ENCODE results near the gene FAM76A. TPM values are rescaled to one million over a fixed set of nuclear protein-coding genes. Genes with fewer than 3 reads are reported as not detected.
"Not testable (repeated sequence)": the region's sequence is repeated elsewhere in the genome, so short reads cannot be mapped to it uniquely, and the experiment has no call there.

The FAM76A gene
- total and polyA plus RNA-seq, 7 donors: 2.7 to 10.7 (median 7.6) TPM

GRCh38 chr1:27689423-27690173 lies 36.2 kb upstream of the FAM76A start:
- no peak overlapping the region for H3K4me3 ChIP-seq
- no peak for TF ChIP-seq CTCF (IDR thresholded peaks at IDR 0.05)
- no peaks in the 10 kb centered on the region for H3K27me3 ChIP-seq (ENCODE audit: insufficient read depth in 3 of 3, low read length in 2 of 3)
- H3K4me1 ChIP-seq: no peaks in the 10 kb centered on the region
- ATAC-seq: no peak
- WGBS, 3 donors: 35 to 49% (median 36%) methylated on average over 4 of the region's 4 CpGs
- DNase-seq: no peak
- H3K27ac ChIP-seq: no peak overlapping the region
- no peaks in the 10 kb centered on the region for H3K36me3 ChIP-seq (ENCODE audit: insufficient read depth in 1 of 2, low read depth in 1 of 2)
- H3K9me3 ChIP-seq: no peaks in the 10 kb centered on the region
- intact Hi-C loops (cut with DNase I): no loop called here

- no peaks in the 10 kb centered on the region for H3K9me3 ChIP-seq
- no peak for TF ChIP-seq CTCF (IDR thresholded peaks at IDR 0.05)
- H3K27ac ChIP-seq: no peak overlapping the region
- WGBS, 3 donors: 63 to 72% (median 71%) methylated on average over 2 of the region's 2 CpGs
- H3K36me3 ChIP-seq (ENCODE audit: insufficient read depth in 1 of 2, low read depth in 1 of 2): no peaks in the 10 kb centered on the region
- H3K4me3 ChIP-seq: no peak overlapping the region
- no peaks in the 10 kb centered on the region for H3K27me3 ChIP-seq (ENCODE audit: insufficient read depth in 3 of 3, low read length in 2 of 3)
- no peaks in the 10 kb centered on the region for H3K4me1 ChIP-seq
- no peak for DNase-seq
- no peak for ATAC-seq
- intact Hi-C loops (cut with DNase I): no loop called here
Measured at GRCh38 chr1:27690183-27690582, 35.6 kb upstream of the FAM76A start.

- DNase-seq; H3K27ac ChIP-seq; H3K4me1 ChIP-seq; intact Hi-C loops (cut with DNase I); H3K9me3 ChIP-seq; H3K4me3 ChIP-seq; H3K36me3 ChIP-seq (ENCODE audit: insufficient read depth in 1 of 2, low read depth in 1 of 2); H3K27me3 ChIP-seq (ENCODE audit: insufficient read depth in 3 of 3, low read length in 2 of 3); ATAC-seq: not testable (repeated sequence)
- 65 to 78% (median 74%) methylated on average over 9 of the region's 9 CpGs for WGBS, 3 donors
Measured at GRCh38 chr1:27696835-27697234, 28.9 kb upstream of the FAM76A start.

GRCh38 chr1:27704958-27705357 lies 20.8 kb upstream of the FAM76A start:
- no peak for TF ChIP-seq CTCF (IDR thresholded peaks at IDR 0.05)
- Histone ChIP-seq H3K4me1 (no peaks in the 10 kb centered on the region), H3K27ac (no peak overlapping the region), H3K4me3 (no peak overlapping the region), H3K36me3 (ENCODE audit: insufficient read depth in 1 of 2, low read depth in 1 of 2) (no peaks in the 10 kb centered on the region), H3K27me3 (ENCODE audit: insufficient read depth in 3 of 3, low read length in 2 of 3) (no peaks in the 10 kb centered on the region), H3K9me3 (no peaks in the 10 kb centered on the region)
- ATAC-seq (no peak), DNase-seq (no peak)
- intact Hi-C loops (cut with DNase I): no loop called here
- WGBS, 3 donors: 76 to 83% (median 77%) methylated on average over 4 of the region's 4 CpGs

GRCh38 chr1:27705545-27705944 lies 20.2 kb upstream of the FAM76A start:
- ATAC-seq: no peak
- no peaks in the 10 kb centered on the region for H3K4me1 ChIP-seq
- no peak overlapping the region for H3K27ac ChIP-seq
- intact Hi-C loops (cut with DNase I): no loop called here
- no peak for DNase-seq
- H3K36me3 ChIP-seq (ENCODE audit: insufficient read depth in 1 of 2, low read depth in 1 of 2): no peaks in the 10 kb centered on the region
- no peak overlapping the region for H3K4me3 ChIP-seq
- no peak for TF ChIP-seq CTCF (IDR thresholded peaks at IDR 0.05)
- no peaks in the 10 kb centered on the region for H3K9me3 ChIP-seq
- H3K27me3 ChIP-seq (ENCODE audit: insufficient read depth in 3 of 3, low read length in 2 of 3): no peaks in the 10 kb centered on the region
- 54 to 58% (median 57%) methylated on average over 2 of the region's 2 CpGs for WGBS, 3 donors
